Fibroblast of lung (primary cell): ENCODE results near the gene ATP6V0E2. TPM values are rescaled to one million over a fixed set of nuclear protein-coding genes. Genes with fewer than 3 reads are reported as not detected.
"Not testable (repeated sequence)": the region's sequence is repeated elsewhere in the genome, so short reads cannot be mapped to it uniquely, and the experiment has no call there.

Experiments
- DNase-seq, 2 donors: peaks; one replicate each; pipeline versions ENCODE4 v3.0.0 to v3.0.0-alpha.2; 2010; ENCODE audit warnings: low read depth in 2 of 2
- H2AFZ ChIP-seq: 2 replicates; pipeline ENCODE4 v1.5.1; 2012; ENCODE audit warnings: low read length, control low read depth, inconsistent platforms
- H3K27ac ChIP-seq: 2 replicates; pipeline ENCODE4 v1.5.1; 2011; ENCODE audit warnings: low read length, control low read depth; ENCODE audit not compliant: insufficient read depth
- H3K27me3 ChIP-seq: 2 replicates; pipeline ENCODE4 v1.5.1; 2011; ENCODE audit warnings: mild to moderate bottlenecking, low read length; ENCODE audit not compliant: control insufficient read depth, insufficient read depth
- H3K36me3 ChIP-seq: 2 replicates; pipeline ENCODE4 v1.5.1; 2011; ENCODE audit warnings: low read length; ENCODE audit not compliant: control insufficient read depth, insufficient read depth
- H3K4me1 ChIP-seq: 2 replicates; pipeline ENCODE4 v1.5.1; 2011; ENCODE audit warnings: low read length; ENCODE audit not compliant: control insufficient read depth, insufficient read depth; ENCODE audit errors: extremely low read depth
- H3K4me2 ChIP-seq: 2 replicates; pipeline ENCODE4 v1.5.1; 2011; ENCODE audit warnings: low read length, control low read depth; ENCODE audit not compliant: insufficient read depth; ENCODE audit errors: extremely low read depth
- H3K4me3 ChIP-seq, 4 experiments: fragments of 200-600 bp in 1 of 4; sonication (generic) in 1 of 4; replicated peaks in 1 of 4; 2 replicates each; pipeline ENCODE4 v1.5.1; 2011 to 2016; ENCODE audit warnings: low read length in 4 of 4, low read depth in 3 of 4, mild to moderate bottlenecking in 3 of 4, control low read depth in 2 of 4, inconsistent platforms in 1 of 4, mixed read lengths in 1 of 4; ENCODE audit not compliant: insufficient read depth in 1 of 4; ENCODE audit errors: control extremely low read depth in 1 of 4
- H3K79me2 ChIP-seq: 2 replicates; pipeline ENCODE4 v1.5.1; 2012; ENCODE audit warnings: mild to moderate bottlenecking, low read length, inconsistent platforms; ENCODE audit not compliant: control insufficient read depth, insufficient read depth
- H3K9ac ChIP-seq: 2 replicates; pipeline ENCODE4 v1.5.1; 2011; ENCODE audit warnings: mild to moderate bottlenecking, low read length, control low read depth; ENCODE audit not compliant: insufficient read depth
- H3K9me3 ChIP-seq: 2 replicates; pipeline ENCODE4 v1.5.1; 2012; ENCODE audit warnings: low read depth, low read length; ENCODE audit not compliant: control insufficient read depth, insufficient read depth
- H4K20me1 ChIP-seq: 2 replicates; pipeline ENCODE4 v1.5.1; 2011; ENCODE audit warnings: low read length; ENCODE audit not compliant: control insufficient read depth, insufficient read depth; ENCODE audit errors: extremely low read depth
- EZH2 ChIP-seq: IDR thresholded peaks from 2 replicates; pipeline ENCODE4 v1.5.1; 2012; ENCODE audit warnings: low read length, control low read depth, mild to moderate bottlenecking; ENCODE audit errors: missing control alignments
- polyA plus RNA-seq, 2 donors: library from polyadenylated mRNA; depleted of rRNA in 1 of 2; stranded (reverse) in 1 of 2; unstranded in 1 of 2; fragments of >200 nt; gene quantifications; 2 replicates each; pipeline ENCODE4 v1.2.1, GENCODE V29; 2011 to 2012; ENCODE audit warnings: missing spikeins in 1 of 2
- total RNA-seq: library from RNA; depleted of rRNA; stranded (reverse); fragments of >200 nt; gene quantifications from 2 replicates; pipeline ENCODE4 v1.2.1, GENCODE V29; 2014
- TF ChIP-seq, protein P1 (sequence below), 2 donors: IDR thresholded peaks in 1 of 2; conservative IDR thresholded peaks in 1 of 2; 1 replicate in 1 of 2; 2 replicates in 1 of 2; pipeline ENCODE4 v1.5.1; 2011 to 2012; ENCODE audit warnings: low read length in 2 of 2, control low read depth in 1 of 2, inconsistent platforms in 1 of 2, low read depth in 1 of 2, mild to moderate bottlenecking in 1 of 2

The ATP6V0E2 gene
- total and polyA plus RNA-seq, 2 donors (not counting 1 experiment from before 2014, with no cell fraction given), result 14.3 to 22.6 TPM

DNA sequence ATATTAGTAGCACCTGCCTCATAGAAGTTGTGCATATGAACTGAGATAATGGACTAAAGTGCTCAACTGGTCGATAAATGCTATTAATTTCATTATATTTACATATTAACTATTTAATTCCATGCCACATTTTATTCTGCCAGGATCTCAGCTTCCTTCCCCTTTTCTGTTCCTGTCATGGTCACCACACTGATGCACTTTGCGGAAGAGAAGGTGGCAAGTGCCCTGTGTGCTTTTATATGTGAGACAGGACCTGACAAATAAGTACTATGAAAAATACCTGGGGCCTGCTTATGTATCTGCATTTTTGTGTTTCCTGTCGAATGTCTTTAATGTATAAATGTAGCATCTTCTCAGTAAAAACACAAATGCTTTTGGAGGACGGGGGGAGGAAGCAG is 12.2 kb downstream of the ATP6V0E2 start:
- TF ChIP-seq, protein P1, sequence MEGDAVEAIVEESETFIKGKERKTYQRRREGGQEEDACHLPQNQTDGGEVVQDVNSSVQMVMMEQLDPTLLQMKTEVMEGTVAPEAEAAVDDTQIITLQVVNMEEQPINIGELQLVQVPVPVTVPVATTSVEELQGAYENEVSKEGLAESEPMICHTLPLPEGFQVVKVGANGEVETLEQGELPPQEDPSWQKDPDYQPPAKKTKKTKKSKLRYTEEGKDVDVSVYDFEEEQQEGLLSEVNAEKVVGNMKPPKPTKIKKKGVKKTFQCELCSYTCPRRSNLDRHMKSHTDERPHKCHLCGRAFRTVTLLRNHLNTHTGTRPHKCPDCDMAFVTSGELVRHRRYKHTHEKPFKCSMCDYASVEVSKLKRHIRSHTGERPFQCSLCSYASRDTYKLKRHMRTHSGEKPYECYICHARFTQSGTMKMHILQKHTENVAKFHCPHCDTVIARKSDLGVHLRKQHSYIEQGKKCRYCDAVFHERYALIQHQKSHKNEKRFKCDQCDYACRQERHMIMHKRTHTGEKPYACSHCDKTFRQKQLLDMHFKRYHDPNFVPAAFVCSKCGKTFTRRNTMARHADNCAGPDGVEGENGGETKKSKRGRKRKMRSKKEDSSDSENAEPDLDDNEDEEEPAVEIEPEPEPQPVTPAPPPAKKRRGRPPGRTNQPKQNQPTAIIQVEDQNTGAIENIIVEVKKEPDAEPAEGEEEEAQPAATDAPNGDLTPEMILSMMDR (conservative IDR thresholded peaks at IDR 0.05 in 1 of 2, IDR thresholded peaks at IDR 0.05 in 1 of 2; ENCODE audit: low read depth in 1 of 2, low read length in 2 of 2), result no peak
- TF ChIP-seq EZH2, result no peak
- Histone ChIP-seq H3K27me3 (no peaks in the 10 kb centered on the region), H3K4me2 (no peak overlapping the region), H3K4me1 (no peaks in the 10 kb centered on the region), H3K79me2 (no peaks in the 10 kb centered on the region), H3K9me3 (no peaks in the 10 kb centered on the region), H3K36me3 (no peaks in the 10 kb centered on the region), H2AFZ (no peak overlapping the region), H3K27ac (no peak overlapping the region), H3K4me3 (no peak overlapping the region), H4K20me1 (no peaks in the 10 kb centered on the region), H3K9ac (no peak overlapping the region)
- DNase-seq, result no peak

DNA sequence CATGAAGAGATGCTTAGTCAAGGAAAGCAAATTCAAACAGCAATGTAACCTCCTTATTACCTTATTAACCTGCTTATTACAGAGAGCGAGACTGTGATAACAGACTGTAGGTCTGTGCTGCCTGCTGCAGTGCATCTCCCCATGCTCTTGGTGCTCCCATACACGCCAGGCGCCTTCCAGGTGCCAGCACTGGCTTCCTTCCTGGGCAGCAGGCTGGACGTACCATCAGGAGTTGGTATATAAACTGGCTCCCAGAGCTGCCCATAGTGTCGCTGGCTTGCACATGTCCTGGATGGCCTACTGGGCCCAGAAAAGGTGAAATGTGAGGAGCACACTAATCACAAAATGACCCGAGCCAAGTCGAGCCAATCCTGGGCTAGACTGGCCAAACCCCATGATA is 13.5 kb downstream of the ATP6V0E2 start:
- Histone ChIP-seq H3K9ac (no peak overlapping the region), H3K27me3 (no peaks in the 10 kb centered on the region), H3K27ac (no peak overlapping the region), H3K79me2 (no peaks in the 10 kb centered on the region), H3K4me3 (no peak overlapping the region), H2AFZ (no peak overlapping the region), H3K36me3 (no peaks in the 10 kb centered on the region), H3K9me3 (no peaks in the 10 kb centered on the region), H3K4me1 (no peaks in the 10 kb centered on the region), H3K4me2 (no peak overlapping the region), H4K20me1 (no peaks in the 10 kb centered on the region)
- TF ChIP-seq, protein P1 (conservative IDR thresholded peaks at IDR 0.05 in 1 of 2, IDR thresholded peaks at IDR 0.05 in 1 of 2; ENCODE audit: low read depth in 1 of 2, low read length in 2 of 2), result no peak
- TF ChIP-seq EZH2, result no peak
- DNase-seq, result no peak

DNA sequence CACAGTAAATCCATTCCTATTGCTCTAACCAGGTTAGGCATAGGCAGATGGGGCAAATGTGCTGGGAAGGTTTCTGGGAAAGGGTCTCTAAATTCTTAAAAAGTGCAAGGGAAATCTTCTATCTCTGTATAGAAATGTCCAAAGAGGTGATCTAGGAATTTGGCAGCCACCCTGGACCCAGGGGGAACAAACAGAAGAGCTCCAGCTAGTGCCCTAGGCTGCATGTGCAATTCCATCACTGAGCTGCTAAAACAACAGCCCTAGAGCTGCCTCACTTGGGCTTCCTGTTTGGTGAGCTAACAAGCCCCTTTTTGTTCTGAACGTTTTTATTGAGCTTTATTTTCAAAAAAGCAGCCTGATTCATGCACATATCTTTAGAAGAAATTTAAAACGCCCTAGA is 16.9 kb downstream of the ATP6V0E2 start:
- not testable (repeated sequence) for H3K4me3 ChIP-seq, H4K20me1 ChIP-seq, H3K36me3 ChIP-seq, H3K27ac ChIP-seq, H2AFZ ChIP-seq, H3K9ac ChIP-seq, H3K79me2 ChIP-seq, H3K27me3 ChIP-seq, H3K4me2 ChIP-seq, H3K9me3 ChIP-seq, H3K4me1 ChIP-seq, DNase-seq

DNA sequence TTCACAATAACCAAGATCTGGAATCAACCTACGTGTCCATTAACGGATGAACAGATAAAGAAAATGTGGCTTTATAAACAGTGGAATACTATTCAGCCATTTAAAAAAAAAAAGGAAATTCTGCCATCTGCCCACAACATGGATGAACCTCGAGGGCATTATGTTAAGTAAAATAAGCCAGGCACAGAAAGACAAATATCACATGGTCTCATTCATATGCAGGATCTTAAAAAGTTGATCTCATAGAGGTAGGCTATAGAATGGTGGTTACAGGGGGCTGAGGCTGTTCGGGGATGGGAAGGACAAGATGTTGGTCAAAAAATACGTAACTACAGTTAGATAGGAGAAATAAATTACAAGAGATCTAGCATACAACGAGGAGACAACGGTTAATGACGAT is 21.2 kb downstream of the ATP6V0E2 start:
- H3K27me3 ChIP-seq, H2AFZ ChIP-seq, H3K9me3 ChIP-seq, H3K4me3 ChIP-seq, H3K9ac ChIP-seq, H3K27ac ChIP-seq, H3K79me2 ChIP-seq, H3K4me2 ChIP-seq, DNase-seq, H3K4me1 ChIP-seq, H4K20me1 ChIP-seq, H3K36me3 ChIP-seq: not testable (repeated sequence)

DNA sequence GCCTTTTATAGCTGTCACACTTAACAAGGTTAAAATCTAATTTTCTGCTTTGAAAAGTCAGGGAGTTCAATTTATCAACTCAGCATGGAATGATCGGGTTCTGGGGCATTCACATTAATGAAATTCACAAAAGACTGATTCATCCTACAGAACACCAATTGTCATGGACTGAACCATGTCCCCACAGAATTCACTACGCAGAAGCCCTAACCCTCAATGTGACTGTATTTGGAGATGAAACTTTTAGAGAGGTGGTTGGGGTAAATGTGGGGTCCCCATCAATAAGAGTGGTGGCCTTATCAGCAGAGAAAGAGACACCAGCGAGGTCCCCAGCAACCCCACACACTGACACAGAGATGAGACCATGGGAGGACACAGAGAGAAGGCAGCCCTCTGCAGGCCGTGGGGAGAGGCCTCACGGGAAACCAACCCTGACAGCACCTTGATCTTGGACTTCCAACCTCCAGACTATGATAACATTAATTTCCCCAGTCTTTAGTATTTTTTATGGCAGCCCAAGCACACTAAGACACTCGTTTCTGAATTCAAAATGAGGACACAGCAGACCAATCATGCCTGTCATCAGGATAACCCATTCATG is 34.1 kb downstream of the ATP6V0E2 start:
- H3K36me3 ChIP-seq, H3K9ac ChIP-seq, H3K4me1 ChIP-seq, H2AFZ ChIP-seq, H4K20me1 ChIP-seq, H3K4me3 ChIP-seq, DNase-seq, H3K4me2 ChIP-seq, H3K27me3 ChIP-seq, H3K9me3 ChIP-seq, H3K79me2 ChIP-seq, H3K27ac ChIP-seq: not testable (repeated sequence)
